Activated T-cell treated with anti-CD3 and anti-CD28 coated beads, Interleukin-2, amount 50 U/mL, for 72 hours (primary cell): ENCODE results near the gene HBE1. TPM values are rescaled to one million over a fixed set of nuclear protein-coding genes. Genes with fewer than 3 reads are reported as not detected.

Source experiments
- total RNA-seq, 2 donors: library from RNA; stranded (reverse); gene quantifications; one replicate each; pipeline ENCODE4 v1.2.3, GENCODE V29; 2022

HBE1 gene
- total RNA-seq, 2 donors from 2014 or later: not detected

Other genes starting within 250 kb of the HBE1 start
- not detected for gene OR52J3, start 223.4 kb downstream of the HBE1 start, total RNA-seq
- not detected for gene OR52E2, start 210.3 kb downstream of the HBE1 start, total RNA-seq
- gene OR52E1, start 200.4 kb downstream of the HBE1 start, total RNA-seq: not detected
- not detected for gene OR52A5, start 131.6 kb downstream of the HBE1 start, total RNA-seq
- gene OR52A1, start 115.2 kb downstream of the HBE1 start, total RNA-seq: not detected
- gene OR51V1, start 69.3 kb downstream of the HBE1 start, total RNA-seq: not detected
- gene HBB, start 42.9 kb downstream of the HBE1 start, total RNA-seq: not detected
- under 1 TPM in 1 of 2 donors, not detected in 1; 0.46 TPM for gene HBD, start 35.5 kb downstream of the HBE1 start, total RNA-seq
- not detected for gene HBG1, start 20.1 kb downstream of the HBE1 start, total RNA-seq
- not detected for gene HBG2, start 15.2 kb downstream of the HBE1 start, total RNA-seq
- not detected for gene OR51B4, start 32.0 kb upstream of the HBE1 start, total RNA-seq
- not detected for gene OR51B2, start 54.4 kb upstream of the HBE1 start, total RNA-seq
- under 1 TPM in 1 of 2 donors, not detected in 1; 0.30 TPM for gene OR51B5, start 73.6 kb upstream of the HBE1 start, total RNA-seq
- gene OR51B6, start 81.6 kb upstream of the HBE1 start, total RNA-seq: not detected
- not detected for gene OR51M1, start 113.9 kb upstream of the HBE1 start, total RNA-seq
- not detected for gene OR51Q1, start 152.2 kb upstream of the HBE1 start, total RNA-seq
- gene OR51I1, start 171.6 kb upstream of the HBE1 start, total RNA-seq: not detected
- gene OR51I2, start 179.4 kb upstream of the HBE1 start, total RNA-seq: not detected
- gene OR52D1, start 218.7 kb upstream of the HBE1 start, total RNA-seq: not detected
- not detected for gene UBQLN3, start 240.0 kb upstream of the HBE1 start, total RNA-seq
- gene UBQLNL, start 246.8 kb upstream of the HBE1 start, total RNA-seq: under 1 TPM in 1 of 2 donors, not detected in 1; 0.30 TPM